CD14-positive monocyte (primary cell): Measurements from ENCODE around the gene CDH12. TPM values are rescaled to one million over a fixed set of nuclear protein-coding genes. Genes with fewer than 3 reads are reported as not detected.
A peak's percentile ranks its signal among the peaks of the same experiment; 100 is the strongest.

Experiments
- DNase-seq, 3 donors: peaks; one replicate each; pipeline ENCODE4 v3.0.0-alpha.2; 2011 to 2022
- H2AFZ ChIP-seq: 2 replicates; pipeline ENCODE4 v1.6.0; 2012; ENCODE audit warnings: mild to moderate bottlenecking, low read depth, low read length, inconsistent platforms; ENCODE audit not compliant: insufficient read depth, poor library complexity, severe bottlenecking
- H3K27ac ChIP-seq, 2 donors: 1 replicate in 1 of 2; 2 replicates in 1 of 2; pipeline ENCODE4 v1.5.1; 2012 to 2013; ENCODE audit warnings: low read length in 2 of 2, control low read depth in 1 of 2, inconsistent platforms in 1 of 2, low read depth in 1 of 2, mild to moderate bottlenecking in 1 of 2
- H3K27me3 ChIP-seq, 2 donors: one replicate each; pipeline versions ENCODE4 v1.6.0 to v1.6.1; 2011 to 2013; ENCODE audit warnings: low read length in 2 of 2; ENCODE audit not compliant: control insufficient read depth in 2 of 2, insufficient read depth in 2 of 2
- H3K36me3 ChIP-seq, 2 donors: replicated peaks in 1 of 2; 1 replicate in 1 of 2; 2 replicates in 1 of 2; pipeline versions ENCODE4 v1.5.1 to v1.6.1; 2012 to 2013; ENCODE audit warnings: low read length in 2 of 2, control low read depth in 1 of 2, inconsistent platforms in 1 of 2, mild to moderate bottlenecking in 1 of 2; ENCODE audit not compliant: insufficient read depth in 2 of 2, control insufficient read depth in 1 of 2
- H3K4me1 ChIP-seq, 2 donors: 1 replicate in 1 of 2; 2 replicates in 1 of 2; pipeline versions ENCODE4 v1.5.1 to v1.6.1; 2012 to 2013; ENCODE audit warnings: low read length in 2 of 2, control low read depth in 1 of 2, inconsistent platforms in 1 of 2, mild to moderate bottlenecking in 1 of 2, moderate library complexity in 1 of 2; ENCODE audit not compliant: insufficient read depth in 2 of 2, control insufficient read depth in 1 of 2
- H3K4me2 ChIP-seq: replicated peaks from 2 replicates; pipeline ENCODE3; 2012; ENCODE audit warnings: low read length, moderate library complexity, mild to moderate bottlenecking; ENCODE audit not compliant: poor library complexity, severe bottlenecking; ENCODE audit errors: extremely low read depth
- H3K4me3 ChIP-seq, 3 experiments: fragments of 200-600 bp in 1 of 3; sonication (generic) in 1 of 3; replicated peaks in 1 of 3; 1 replicate in 2 of 3; 2 replicates in 1 of 3; pipeline ENCODE4 v1.5.1; 2011 to 2013; ENCODE audit warnings: low read length in 3 of 3, mild to moderate bottlenecking in 3 of 3, control low read depth in 2 of 3, low read depth in 2 of 3, inconsistent platforms in 1 of 3, moderate library complexity in 1 of 3
- H3K79me2 ChIP-seq: 2 replicates; pipeline ENCODE4 v1.6.0; 2012; ENCODE audit warnings: mild to moderate bottlenecking, control low read depth, inconsistent platforms, low read length, moderate library complexity; ENCODE audit not compliant: insufficient read depth
- H3K9ac ChIP-seq: 2 replicates; pipeline ENCODE4 v1.6.0; 2017; ENCODE audit warnings: low read length, mild to moderate bottlenecking; ENCODE audit not compliant: insufficient read depth, poor library complexity, severe bottlenecking
- H3K9me3 ChIP-seq, 2 donors: replicated peaks in 1 of 2; 1 replicate in 1 of 2; 2 replicates in 1 of 2; pipeline versions ENCODE4 v1.5.1 to v1.6.1; 2012 to 2013; ENCODE audit warnings: low read length in 2 of 2, control low read depth in 1 of 2; ENCODE audit not compliant: control insufficient read depth in 1 of 2, insufficient read depth in 1 of 2
- H4K20me1 ChIP-seq: 2 replicates; pipeline ENCODE4 v1.6.0; 2012; ENCODE audit warnings: mild to moderate bottlenecking, low read length, control low read depth, moderate library complexity; ENCODE audit not compliant: insufficient read depth
- H3K27ac Mint-ChIP-seq, 7 donors: one replicate each; pipeline ENCODE4 v1.8.0; 2020; ENCODE audit warnings: mild to moderate bottlenecking in 7 of 7, mixed read lengths in 7 of 7, moderate library complexity in 6 of 7, inconsistent platforms in 2 of 7
- H3K27me3 Mint-ChIP-seq, 3 donors: one replicate each; pipeline ENCODE4 v1.8.0; 2021 to 2022; ENCODE audit warnings: low read depth in 3 of 3, mild to moderate bottlenecking in 3 of 3, mixed read lengths in 3 of 3, moderate library complexity in 3 of 3, inconsistent platforms in 1 of 3
- H3K36me3 Mint-ChIP-seq, 2 donors: one replicate each; pipeline ENCODE4 v1.8.0; 2020; ENCODE audit warnings: mixed read lengths in 2 of 2, inconsistent platforms in 1 of 2, mild to moderate bottlenecking in 1 of 2
- H3K4me1 Mint-ChIP-seq: one replicate; pipeline ENCODE4 v1.8.0; 2020; ENCODE audit warnings: mild to moderate bottlenecking, mixed read lengths
- H3K4me3 Mint-ChIP-seq, 2 donors: one replicate each; pipeline ENCODE4 v1.8.0; 2020; ENCODE audit warnings: mild to moderate bottlenecking in 2 of 2, mixed read lengths in 2 of 2, moderate library complexity in 1 of 2
- H3K9me3 Mint-ChIP-seq, 7 donors: one replicate each; pipeline ENCODE4 v1.8.0; 2020 to 2022; ENCODE audit warnings: mixed read lengths in 7 of 7, mild to moderate bottlenecking in 6 of 7, moderate library complexity in 6 of 7, inconsistent platforms in 2 of 7
- WGBS: methylation state at CpG from one replicate; pipeline ENCODE4 v1.1.5; 2013; ENCODE audit warnings: missing lambda C conversion rate; ENCODE audit not compliant: insufficient coverage; 5-methylcytosine and 5-hydroxymethylcytosine counted together
- intact Hi-C, 2 donors: fragments of 100-400 bp; cut with micrococcal nuclease; formaldehyde crosslinking; loops; one replicate each; pipeline versions ENCODE4 v1.15.0 to v1.15.1; 2023
- polyA plus RNA-seq, 3 donors: library from polyadenylated mRNA; depleted of rRNA in 1 of 3; unstranded in 2 of 3; stranded (reverse) in 1 of 3; fragments of 300-500 nt in 2 of 3; fragments of >200 nt in 1 of 3; fragmentation: Illumina TruSeq in 2 of 3; gene quantifications; 1 replicate in 2 of 3; 2 replicates in 1 of 3; pipeline ENCODE4 v1.2.3, GENCODE V29; 2012 to 2021
- TF ChIP-seq, protein P1 (sequence below): fragments of 200-600 bp; IDR thresholded peaks from one replicate; pipeline ENCODE4 v1.8.0; 2022; ENCODE audit warnings: antibody characterized with exemption, mild to moderate bottlenecking

The CDH12 gene
- polyA plus RNA-seq, 3 donors = not detected

DNA sequence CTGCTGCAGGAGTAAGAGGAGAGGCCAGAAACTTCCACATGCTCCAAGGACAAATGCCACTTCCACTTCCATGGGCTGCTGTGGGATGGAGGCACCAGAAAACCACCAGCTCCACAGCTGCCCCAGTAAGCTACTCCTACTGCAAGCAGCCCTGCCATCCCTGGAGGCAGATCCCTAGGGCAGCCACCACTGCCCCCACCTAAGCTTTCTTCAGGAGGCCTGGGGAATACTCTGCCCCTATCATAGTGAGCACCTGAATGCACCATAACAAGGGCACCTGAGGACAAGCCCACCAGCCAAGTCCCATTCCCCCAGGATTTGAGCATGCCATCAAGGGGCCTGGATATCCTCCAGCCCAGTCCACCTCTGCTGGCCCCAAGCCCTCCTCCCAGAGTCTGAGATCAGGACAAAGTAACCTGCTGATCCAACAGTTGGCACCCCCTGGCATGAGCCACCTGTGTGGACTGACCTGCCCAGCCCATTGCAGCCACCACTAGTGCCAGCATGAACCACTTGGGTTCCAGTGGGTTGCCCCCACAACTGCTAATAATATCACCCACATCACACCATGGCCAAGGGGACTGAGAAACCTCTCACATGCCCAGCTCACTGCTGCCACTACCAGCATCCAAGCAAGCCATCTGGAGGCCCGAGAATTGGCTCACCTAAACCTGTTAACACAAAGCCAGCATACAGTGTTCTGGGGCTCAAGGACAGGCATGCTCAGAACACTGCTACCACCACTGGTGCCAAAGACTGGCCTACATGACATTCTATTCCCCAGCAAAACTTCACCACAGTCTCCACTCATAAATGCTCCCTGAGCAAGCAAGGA, 480.1 kb downstream of the CDH12 start:
- no peaks in the 10 kb centered on the region for H3K27me3 ChIP-seq
- DNase-seq = no peak
- H4K20me1 ChIP-seq = no peaks in the 10 kb centered on the region
- no peak overlapping the region for H2AFZ ChIP-seq
- H3K27ac Mint-ChIP-seq = no peak overlapping the region
- intact Hi-C loops = no loop called here
- H3K4me3 ChIP-seq = no peak overlapping the region
- peaks cover 0 to 8% (median 2%) of the 10 kb centered on the region in 7 donors for H3K9me3 Mint-ChIP-seq
- H3K27ac ChIP-seq = no peak overlapping the region
- H3K9me3 ChIP-seq = peaks cover 0 to 10% of the 10 kb centered on the region in 2 donors
- no peak overlapping the region for H3K4me3 Mint-ChIP-seq
- no peaks in the 10 kb centered on the region for H3K36me3 ChIP-seq
- H3K4me1 ChIP-seq = no peaks in the 10 kb centered on the region
- TF ChIP-seq, protein P1, sequence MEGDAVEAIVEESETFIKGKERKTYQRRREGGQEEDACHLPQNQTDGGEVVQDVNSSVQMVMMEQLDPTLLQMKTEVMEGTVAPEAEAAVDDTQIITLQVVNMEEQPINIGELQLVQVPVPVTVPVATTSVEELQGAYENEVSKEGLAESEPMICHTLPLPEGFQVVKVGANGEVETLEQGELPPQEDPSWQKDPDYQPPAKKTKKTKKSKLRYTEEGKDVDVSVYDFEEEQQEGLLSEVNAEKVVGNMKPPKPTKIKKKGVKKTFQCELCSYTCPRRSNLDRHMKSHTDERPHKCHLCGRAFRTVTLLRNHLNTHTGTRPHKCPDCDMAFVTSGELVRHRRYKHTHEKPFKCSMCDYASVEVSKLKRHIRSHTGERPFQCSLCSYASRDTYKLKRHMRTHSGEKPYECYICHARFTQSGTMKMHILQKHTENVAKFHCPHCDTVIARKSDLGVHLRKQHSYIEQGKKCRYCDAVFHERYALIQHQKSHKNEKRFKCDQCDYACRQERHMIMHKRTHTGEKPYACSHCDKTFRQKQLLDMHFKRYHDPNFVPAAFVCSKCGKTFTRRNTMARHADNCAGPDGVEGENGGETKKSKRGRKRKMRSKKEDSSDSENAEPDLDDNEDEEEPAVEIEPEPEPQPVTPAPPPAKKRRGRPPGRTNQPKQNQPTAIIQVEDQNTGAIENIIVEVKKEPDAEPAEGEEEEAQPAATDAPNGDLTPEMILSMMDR = no peak
- no peak overlapping the region for H3K9ac ChIP-seq
- H3K36me3 Mint-ChIP-seq = no peaks in the 10 kb centered on the region
- no peaks in the 10 kb centered on the region for H3K79me2 ChIP-seq
- no peak overlapping the region for H3K4me2 ChIP-seq
- no peaks in the 10 kb centered on the region for H3K27me3 Mint-ChIP-seq
- WGBS = 78% methylated on average over 1 of the region's 1 CpG
- no peaks in the 10 kb centered on the region for H3K4me1 Mint-ChIP-seq

GRCh38 chr5:22372376-22372775, 480.8 kb downstream of the CDH12 start:
- no peak for DNase-seq

More at GRCh38 chr5:22372376-22372775, 480.8 kb downstream of the CDH12 start:
- no peaks in the 10 kb centered on the region for H3K4me1 Mint-ChIP-seq
- H3K4me3 Mint-ChIP-seq = no peak overlapping the region
- Histone ChIP-seq H3K27me3 (no peaks in the 10 kb centered on the region), H3K4me2 (no peak overlapping the region), H2AFZ (no peak overlapping the region), H3K79me2 (no peaks in the 10 kb centered on the region), H3K27ac (no peak overlapping the region), H3K4me3 (no peak overlapping the region), H3K9me3 (peaks cover 0 to 10% of the 10 kb centered on the region in 2 donors), H3K4me1 (no peaks in the 10 kb centered on the region), H3K9ac (no peak overlapping the region), H3K36me3 (no peaks in the 10 kb centered on the region), H4K20me1 (no peaks in the 10 kb centered on the region)
- peaks cover 0 to 8% (median 2%) of the 10 kb centered on the region in 7 donors for H3K9me3 Mint-ChIP-seq
- no peaks in the 10 kb centered on the region for H3K36me3 Mint-ChIP-seq
- H3K27ac Mint-ChIP-seq = peak overlapping the region in 1 of 7 donors; percentile 33
- intact Hi-C loops = no loop called here
- no peaks in the 10 kb centered on the region for H3K27me3 Mint-ChIP-seq
- WGBS = 89% methylated on average over 4 of the region's 8 CpGs
- TF ChIP-seq, protein P1 = no peak
